Trophoblast cell (in vitro differentiated cells and primary cell): ENCODE data around the gene MYOZ3.

Experiments
- DNase-seq, 2 donors: peaks; one replicate each; pipeline ENCODE4 v3.0.0-alpha.2; 2016
- H2AFZ ChIP-seq: 2 replicates; pipeline ENCODE4 v1.6.1; 2013; ENCODE audit warnings: low read length, moderate library complexity, mild to moderate bottlenecking; ENCODE audit not compliant: insufficient read depth, poor library complexity
- H2AK5ac ChIP-seq: 2 replicates; pipeline ENCODE4 v1.6.1; 2013; ENCODE audit warnings: mild to moderate bottlenecking, low read length
- H2BK120ac ChIP-seq: 2 replicates; pipeline ENCODE4 v1.6.1; 2013; ENCODE audit warnings: low read length, mild to moderate bottlenecking, moderate library complexity; ENCODE audit not compliant: insufficient read depth, poor library complexity
- H2BK12ac ChIP-seq: 2 replicates; pipeline ENCODE4 v1.6.1; 2013; ENCODE audit warnings: mild to moderate bottlenecking, low read length, moderate library complexity
- H2BK5ac ChIP-seq: 2 replicates; pipeline ENCODE4 v1.6.1; 2013; ENCODE audit warnings: low read length, low read depth, moderate library complexity, mild to moderate bottlenecking; ENCODE audit not compliant: poor library complexity
- H3K14ac ChIP-seq: 2 replicates; pipeline ENCODE4 v1.6.1; 2013; ENCODE audit warnings: mild to moderate bottlenecking, low read length
- H3K18ac ChIP-seq: 2 replicates; pipeline ENCODE4 v1.6.1; 2013; ENCODE audit warnings: mild to moderate bottlenecking, low read length
- H3K23ac ChIP-seq: 2 replicates; pipeline ENCODE4 v1.6.1; 2013; ENCODE audit warnings: low read length
- H3K27ac ChIP-seq: 2 replicates; pipeline ENCODE4 v1.5.1; 2013; ENCODE audit warnings: low read depth, mild to moderate bottlenecking, inconsistent platforms, low read length, moderate library complexity
- H3K27me3 ChIP-seq: 2 replicates; pipeline ENCODE4 v1.6.1; 2013; ENCODE audit warnings: inconsistent platforms, mild to moderate bottlenecking, low read length, moderate library complexity; ENCODE audit not compliant: insufficient read depth
- H3K36me3 ChIP-seq, 2 experiments: 1 replicate in 1 of 2; 2 replicates in 1 of 2; pipeline ENCODE4 v1.6.1; 2013; ENCODE audit warnings: low read length in 2 of 2, mild to moderate bottlenecking in 2 of 2, moderate library complexity in 1 of 2; ENCODE audit not compliant: insufficient read depth in 2 of 2, control insufficient read depth in 1 of 2
- H3K4ac ChIP-seq: 2 replicates; pipeline ENCODE4 v1.6.1; 2013; ENCODE audit warnings: low read depth, mild to moderate bottlenecking, low read length, moderate library complexity
- H3K4me1 ChIP-seq, 2 experiments: 1 replicate in 1 of 2; 2 replicates in 1 of 2; pipeline ENCODE4 v1.6.1; 2013; ENCODE audit warnings: low read length in 2 of 2, mild to moderate bottlenecking in 2 of 2, moderate library complexity in 1 of 2; ENCODE audit not compliant: insufficient read depth in 2 of 2, control insufficient read depth in 1 of 2
- H3K4me2 ChIP-seq: 2 replicates; pipeline ENCODE4 v1.6.1; 2013; ENCODE audit warnings: inconsistent platforms, mild to moderate bottlenecking, low read length, moderate library complexity
- H3K4me3 ChIP-seq: 2 replicates; pipeline ENCODE4 v1.5.1; 2013; ENCODE audit warnings: mild to moderate bottlenecking, low read depth, low read length, inconsistent platforms
- H3K79me1 ChIP-seq: one replicate; pipeline ENCODE4 v1.6.1; 2013; ENCODE audit warnings: low read length
- H3K79me2 ChIP-seq: 2 replicates; pipeline ENCODE4 v1.6.1; 2013; ENCODE audit warnings: low read length, mild to moderate bottlenecking; ENCODE audit not compliant: control insufficient read depth, insufficient read depth, poor library complexity
- H3K9ac ChIP-seq: 2 replicates; pipeline ENCODE4 v1.6.1; 2013; ENCODE audit warnings: mild to moderate bottlenecking, low read length
- H3K9me3 ChIP-seq: 2 replicates; pipeline ENCODE4 v1.6.1; 2013; ENCODE audit warnings: low read depth, mild to moderate bottlenecking, control low read depth, inconsistent platforms, low read length; ENCODE audit not compliant: insufficient read depth
- H4K12ac ChIP-seq: 2 replicates; pipeline ENCODE4 v1.6.1; 2013; ENCODE audit warnings: low read depth, mild to moderate bottlenecking, low read length, moderate library complexity
- H4K8ac ChIP-seq: 2 replicates; pipeline ENCODE4 v1.6.1; 2013; ENCODE audit warnings: low read depth, mild to moderate bottlenecking, low read length, moderate library complexity
- H4K91ac ChIP-seq: one replicate; pipeline ENCODE4 v1.6.1; 2013; ENCODE audit warnings: low read depth, mild to moderate bottlenecking, low read length, moderate library complexity
- WGBS: extraction: QIAGEN DNeasy Blood & Tissue Kit; methylation state at CpG from one replicate; pipeline ENCODE4 v1.1.7; 2013; ENCODE audit warnings: missing lambda C conversion rate; ENCODE audit not compliant: insufficient read length, insufficient coverage; ENCODE audit errors: extremely low coverage; 5-methylcytosine and 5-hydroxymethylcytosine counted together

MYOZ3 gene

GRCh38 chr5:150662731-150663516 lies 1.9 kb downstream of the MYOZ3 start:
- H3K4me2 ChIP-seq = no peak overlapping the region
- no peak overlapping the region for H3K14ac ChIP-seq
- H3K9ac ChIP-seq = no peak overlapping the region
- no peak overlapping the region for H2BK12ac ChIP-seq
- no peak overlapping the region for H3K23ac ChIP-seq
- no peak overlapping the region for H3K27ac ChIP-seq
- no peak overlapping the region for H2BK5ac ChIP-seq
- no peak overlapping the region for H3K4ac ChIP-seq
- H3K79me1 ChIP-seq = peaks cover 1% of the 10 kb centered on the region
- no CpG with 5 or more reads among the region's 4 CpGs for WGBS
- no peak overlapping the region for H2AFZ ChIP-seq
- H3K36me3 ChIP-seq = no peaks in the 10 kb centered on the region
- H2BK120ac ChIP-seq = no peak overlapping the region
- H4K8ac ChIP-seq = no peak overlapping the region
- H3K79me2 ChIP-seq = no peaks in the 10 kb centered on the region
- H4K12ac ChIP-seq = no peak overlapping the region
- no peak overlapping the region for H3K18ac ChIP-seq
- no peak overlapping the region for H2AK5ac ChIP-seq
- H3K4me1 ChIP-seq = peaks cover 11 to 18% of the 10 kb centered on the region in 2 experiments
- H3K9me3 ChIP-seq = no peaks in the 10 kb centered on the region
- H3K27me3 ChIP-seq = no peaks in the 10 kb centered on the region
- no peak overlapping the region for H4K91ac ChIP-seq
- H3K4me3 ChIP-seq = peak overlapping the region; percentile 58
- no peak for DNase-seq

GRCh38 chr5:150663936-150664335 lies 2.9 kb downstream of the MYOZ3 start:
- no peak overlapping the region for H3K4me2 ChIP-seq
- no peak overlapping the region for H3K9ac ChIP-seq
- no peak overlapping the region for H2BK12ac ChIP-seq
- no peak overlapping the region for H4K91ac ChIP-seq
- H3K4ac ChIP-seq = no peak overlapping the region
- no peak overlapping the region for H2BK120ac ChIP-seq
- no peaks in the 10 kb centered on the region for H3K36me3 ChIP-seq
- H3K27me3 ChIP-seq = no peaks in the 10 kb centered on the region
- no peak overlapping the region for H2AK5ac ChIP-seq
- peaks cover 2 to 9% of the 10 kb centered on the region in 2 experiments for H3K4me1 ChIP-seq
- no peak overlapping the region for H3K18ac ChIP-seq
- no peak overlapping the region for H3K23ac ChIP-seq
- WGBS = no CpG with 5 or more reads among the region's 3 CpGs
- H3K27ac ChIP-seq = no peak overlapping the region
- DNase-seq = no peak
- H3K79me1 ChIP-seq = peaks cover 1% of the 10 kb centered on the region
- H3K79me2 ChIP-seq = no peaks in the 10 kb centered on the region
- H4K12ac ChIP-seq = no peak overlapping the region
- H2BK5ac ChIP-seq = no peak overlapping the region
- H2AFZ ChIP-seq = no peak overlapping the region
- H3K4me3 ChIP-seq = no peak overlapping the region
- no peaks in the 10 kb centered on the region for H3K9me3 ChIP-seq
- no peak overlapping the region for H4K8ac ChIP-seq
- no peak overlapping the region for H3K14ac ChIP-seq

- Histone ChIP-seq H2AK5ac (no peak overlapping the region), H3K79me1 (peaks cover 1% of the 10 kb centered on the region)
- WGBS = no CpG with 5 or more reads among the region's 12 CpGs
These were observed 4.0 kb downstream of the MYOZ3 start for GRCh38 chr5:150665044-150665443.

GRCh38 chr5:150670275-150670947 lies 9.4 kb downstream of the MYOZ3 start:
- no peak overlapping the region for H3K4me2 ChIP-seq
- H3K36me3 ChIP-seq = no peaks in the 10 kb centered on the region
- H3K27me3 ChIP-seq = no peaks in the 10 kb centered on the region
- no peak overlapping the region for H4K91ac ChIP-seq
- H3K79me1 ChIP-seq = peaks cover 24% of the 10 kb centered on the region
- peaks cover 11% of the 10 kb centered on the region for H3K79me2 ChIP-seq
- WGBS = no CpG with 5 or more reads among the region's 14 CpGs
- no peaks in the 10 kb centered on the region for H3K9me3 ChIP-seq
- no peak overlapping the region for H3K23ac ChIP-seq
- no peak overlapping the region for H3K9ac ChIP-seq
- H4K8ac ChIP-seq = no peak overlapping the region
- H2AK5ac ChIP-seq = no peak overlapping the region
- no peak overlapping the region for H2AFZ ChIP-seq
- H3K4me3 ChIP-seq = no peak overlapping the region
- no peak overlapping the region for H2BK5ac ChIP-seq
- no peak overlapping the region for H3K14ac ChIP-seq
- no peak overlapping the region for H2BK120ac ChIP-seq
- H3K18ac ChIP-seq = no peak overlapping the region
- H3K27ac ChIP-seq = no peak overlapping the region
- H3K4me1 ChIP-seq = peaks cover 16 to 31% of the 10 kb centered on the region in 2 experiments
- no peak overlapping the region for H4K12ac ChIP-seq
- no peak overlapping the region for H3K4ac ChIP-seq
- no peak overlapping the region for H2BK12ac ChIP-seq
- DNase-seq = no peak

More at GRCh38 chr5:150665044-150665443, 4.0 kb downstream of the MYOZ3 start:
- Histone ChIP-seq H4K12ac (no peak overlapping the region), H3K27me3 (no peaks in the 10 kb centered on the region), H2AFZ (no peak overlapping the region), H3K4me2 (no peak overlapping the region), H3K9me3 (no peaks in the 10 kb centered on the region), H4K91ac (no peak overlapping the region), H3K9ac (no peak overlapping the region), H2BK5ac (no peak overlapping the region), H3K23ac (no peak overlapping the region), H2BK12ac (no peak overlapping the region), H4K8ac (no peak overlapping the region), H3K4me1 (peaks cover 0 to 2% of the 10 kb centered on the region in 2 experiments), H3K14ac (no peak overlapping the region), H3K4me3 (no peak overlapping the region), H3K4ac (no peak overlapping the region), H3K18ac (no peak overlapping the region), H3K79me2 (no peaks in the 10 kb centered on the region), H2BK120ac (no peak overlapping the region), H3K36me3 (no peaks in the 10 kb centered on the region), H3K27ac (no peak overlapping the region)
- peak in 1 of 2 donors; percentile 29 for DNase-seq
